Activated CD4-positive, alpha-beta T cell treated with anti-CD3 and anti-CD28 coated beads, Interleukin-2, amount 50 U/mL, for 4 hours (primary cell): ENCODE data around the gene CDK3.
"Not testable (repeated sequence)": the region's sequence is repeated elsewhere in the genome, so short reads cannot be mapped to it uniquely, and the experiment has no call there.

Source experiments
- DNase-seq, 2 experiments: peaks; one replicate each; pipeline ENCODE4 v3.0.0-alpha.2; 2020

The CDK3 gene

GRCh38 chr17:76017481-76018339 lies 17.1 kb downstream of the CDK3 start:
- no peak for DNase-seq

- DNase-seq, result no peak
Measured at GRCh38 chr17:76018340-76018680, 17.7 kb downstream of the CDK3 start.

GRCh38 chr17:76018801-76019200 lies 18.1 kb downstream of the CDK3 start:
- DNase-seq, result no peak

GRCh38 chr17:76019833-76020467 lies 19.3 kb downstream of the CDK3 start:
- DNase-seq, result no peak

- no peak for DNase-seq
Measured at GRCh38 chr17:76022285-76022684, 21.6 kb downstream of the CDK3 start.

GRCh38 chr17:76022973-76023899 lies 22.6 kb downstream of the CDK3 start:
- DNase-seq, result no peak

- no peak for DNase-seq
Measured at GRCh38 chr17:76023900-76024237, 23.2 kb downstream of the CDK3 start.

GRCh38 chr17:76024353-76024752 lies 23.7 kb downstream of the CDK3 start:
- DNase-seq, result no peak

GRCh38 chr17:76025294-76025693 lies 24.6 kb downstream of the CDK3 start:
- no peak for DNase-seq

- DNase-seq, result no peak
Measured at GRCh38 chr17:76026714-76027158, 26.1 kb downstream of the CDK3 start.

GRCh38 chr17:76027159-76027839 lies 26.6 kb downstream of the CDK3 start, which contains the start of gene EVPL:
Gene EVPL, minus strand, starts transcription at chr17:76027306. Its CDS starts 108 bp downstream, at chr17:76027198.
- DNase-seq, result no peak

- no peak for DNase-seq
Measured at GRCh38 chr17:76032073-76032779, 31.6 kb downstream of the CDK3 start.

- DNase-seq, result no peak
Measured at GRCh38 chr17:76032780-76033108, 32.1 kb downstream of the CDK3 start.

- DNase-seq, result no peak
Measured at GRCh38 chr17:76033139-76033538, 32.5 kb downstream of the CDK3 start.

GRCh38 chr17:76034428-76035350 lies 34.0 kb downstream of the CDK3 start:
- DNase-seq, result no peak

- no peak for DNase-seq
Measured at GRCh38 chr17:76036497-76037261, 36.0 kb downstream of the CDK3 start.

GRCh38 chr17:76038050-76038449 lies 37.4 kb downstream of the CDK3 start:
- no peak for DNase-seq

GRCh38 chr17:76039121-76039520 lies 38.5 kb downstream of the CDK3 start:
- no peak for DNase-seq

GRCh38 chr17:76040376-76040775 lies 39.7 kb downstream of the CDK3 start:
- no peak for DNase-seq

- not testable (repeated sequence) for DNase-seq
Measured at GRCh38 chr17:76042868-76043267, 42.2 kb downstream of the CDK3 start.
